A549 (cell line): ENCODE results near the gene MGAT5B. TPM values are rescaled to one million over a fixed set of nuclear protein-coding genes. Genes with fewer than 3 reads are reported as not detected.

ENCODE experiments used
- ATAC-seq, 2 experiments: fragments of 200-7000 bp in 1 of 2; fragments of >200 bp in 1 of 2; cut with Nextera tagmentation in 1 of 2; cut with Tn5 transposase in 1 of 2; 3 replicates each; pipeline versions ENCODE4 v1.8.0 to v1.9.1; 2018 to 2020; ENCODE audit warnings: mild to moderate bottlenecking in 1 of 2, moderate library complexity in 1 of 2
- CTCF ChIA-PET: fragments of 300-600 bp; sonication (Branson Sonifier 250); formaldehyde crosslinking; extraction: SDS; loops from one replicate; lab custom pipeline; 2021; ENCODE audit warnings: antibody characterized with exemption, inconsistent platforms; lab: Yijun Ruan, JAX
- POLR2A ChIA-PET: fragments of 350-600 bp; formaldehyde crosslinking; extraction: SDS; loops from one replicate; lab custom pipeline; 2021; ENCODE audit warnings: antibody characterized with exemption, inconsistent platforms; lab: Yijun Ruan, JAX
- DNase-seq, 2 experiments: peaks; one replicate each; pipeline versions ENCODE4 v3.0.0 to v3.0.0-alpha.2; 2011 to 2016; ENCODE audit warnings: low read depth in 1 of 2, low spot score in 1 of 2
- FAIRE-seq: peaks from 2 replicates; lab custom pipeline; 2011; peaks lifted over from hg19 to GRCh38; lab: Jason Lieb, UNC
- H3K27ac ChIP-seq, 2 experiments: fragments of >200 bp; sonication (Bioruptor Twin); formaldehyde crosslinking; 3 replicates each; pipeline ENCODE4 v1.5.1; 2016 to 2017
- H3K4me1 ChIP-seq: fragments of >200 bp; sonication (Bioruptor Twin); formaldehyde crosslinking; 3 replicates; pipeline ENCODE4 v1.6.1; 2016
- H3K4me2 ChIP-seq: fragments of >200 bp; sonication (Bioruptor Twin); formaldehyde crosslinking; 3 replicates; pipeline ENCODE4 v1.6.1; 2016
- H3K4me3 ChIP-seq: fragments of >200 bp; sonication (Bioruptor Twin); formaldehyde crosslinking; 3 replicates; pipeline ENCODE4 v1.5.1; 2016
- H3K9me3 ChIP-seq: fragments of >200 bp; sonication (Bioruptor Twin); formaldehyde crosslinking; 3 replicates; pipeline ENCODE4 v1.6.1; 2016
- BCL3 ChIP-seq: fragments of >200 bp; sonication (Bioruptor Twin); formaldehyde crosslinking; IDR thresholded peaks from 3 replicates; pipeline ENCODE4 v1.6.1; 2016
- CBX2 ChIP-seq: fragments of 200-600 bp; sonication (generic); IDR thresholded peaks from 2 replicates; pipeline ENCODE4 v1.6.1; 2016; ENCODE audit warnings: low read depth, mild to moderate bottlenecking, borderline replicate concordance
- CBX8 ChIP-seq: fragments of 200-600 bp; sonication (generic); IDR thresholded peaks from 2 replicates; pipeline ENCODE4 v1.6.1; 2016
- CHD4 ChIP-seq: fragments of 200-600 bp; sonication (generic); IDR thresholded peaks from 2 replicates; pipeline ENCODE4 v1.6.1; 2016; ENCODE audit warnings: antibody characterized with exemption, mild to moderate bottlenecking, borderline replicate concordance
- E2F6 ChIP-seq: IDR thresholded peaks from 2 replicates; pipeline ENCODE4 v1.6.1; 2012; ENCODE audit warnings: low read depth, borderline replicate concordance
- ELK1 ChIP-seq: fragments of 150-350 bp; IDR thresholded peaks from 2 replicates; pipeline ENCODE4 v1.6.1; 2014; ENCODE audit warnings: low read depth, mild to moderate bottlenecking, low read length
- EP300 ChIP-seq, 2 experiments: fragments of >200 bp; sonication (Bioruptor Twin); formaldehyde crosslinking; IDR thresholded peaks; 2 replicates in 1 of 2; 3 replicates in 1 of 2; pipeline ENCODE4 v1.6.1; 2016 to 2017
- ESRRA ChIP-seq: fragments of 150-350 bp; IDR thresholded peaks from 2 replicates; pipeline ENCODE4 v1.6.1; 2014; ENCODE audit warnings: mild to moderate bottlenecking, low read length, borderline replicate concordance
- FOSL2 ChIP-seq, 2 experiments: fragments of 450-650 bp in 1 of 2; fragments of >200 bp in 1 of 2; sonication (Bioruptor Twin) in 1 of 2; formaldehyde crosslinking; IDR thresholded peaks; 2 replicates each; pipeline versions ENCODE4 v1.5.0 to v1.6.1; 2016 to 2020; ENCODE audit warnings: mild to moderate bottlenecking in 1 of 2, moderate library complexity in 1 of 2
- GATA3 ChIP-seq: IDR thresholded peaks from 2 replicates; pipeline ENCODE4 v1.6.1; 2012; ENCODE audit warnings: borderline replicate concordance
- HDAC2 ChIP-seq: fragments of 200-600 bp; sonication (generic); IDR thresholded peaks from 2 replicates; pipeline ENCODE4 v1.6.1; 2016
- HES2 ChIP-seq: fragments of >200 bp; sonication (Bioruptor Twin); formaldehyde crosslinking; IDR thresholded peaks from 2 replicates; pipeline ENCODE4 v1.6.1; 2016
- HOXA7 ChIP-seq: fragments of 250-450 bp; sonication (Bioruptor Pico); IDR thresholded peaks from 2 replicates; pipeline ENCODE4 v1.5.0; 2020; ENCODE audit warnings: mild to moderate bottlenecking, moderate library complexity
- HOXB13 ChIP-seq: fragments of 250-450 bp; sonication (Bioruptor Pico); IDR thresholded peaks from 2 replicates; pipeline ENCODE4 v1.5.0; 2020; ENCODE audit warnings: low read depth, mild to moderate bottlenecking, moderate library complexity
- HOXB5 ChIP-seq: fragments of 250-450 bp; sonication (Bioruptor Pico); IDR thresholded peaks from 2 replicates; pipeline ENCODE4 v1.5.0; 2020; ENCODE audit warnings: mild to moderate bottlenecking, moderate library complexity
- JUN ChIP-seq, 2 experiments: fragments of >200 bp; sonication (Bioruptor Twin); formaldehyde crosslinking; IDR thresholded peaks; 2 replicates in 1 of 2; 3 replicates in 1 of 2; pipeline ENCODE4 v1.6.1; 2016 to 2017
- JUNB ChIP-seq: fragments of >200 bp; sonication (Bioruptor Twin); formaldehyde crosslinking; IDR thresholded peaks from 2 replicates; pipeline ENCODE4 v1.6.1; 2016
- MAX ChIP-seq: IDR thresholded peaks from 2 replicates; pipeline ENCODE4 v1.6.1; 2012
- NFE2L2 ChIP-seq: fragments of 150-350 bp; conservative IDR thresholded peaks from 2 replicates; pipeline ENCODE4 v1.6.1; 2014; ENCODE audit warnings: low read length
- NR3C1 ChIP-seq: fragments of >200 bp; sonication (Bioruptor Twin); formaldehyde crosslinking; IDR thresholded peaks from 3 replicates; pipeline ENCODE4 v1.6.1; 2017
- PBX3 ChIP-seq: IDR thresholded peaks from 2 replicates; pipeline ENCODE4 v1.6.1; 2012
- PHF8 ChIP-seq: fragments of 200-600 bp; sonication (generic); IDR thresholded peaks from 2 replicates; pipeline ENCODE4 v1.6.1; 2016; ENCODE audit warnings: low read depth, mild to moderate bottlenecking, antibody characterized with exemption, moderate library complexity, borderline replicate concordance
- RAD21 ChIP-seq, 2 experiments: fragments of >200 bp in 1 of 2; sonication (Bioruptor Twin) in 1 of 2; formaldehyde crosslinking in 1 of 2; IDR thresholded peaks in 1 of 2; conservative IDR thresholded peaks in 1 of 2; 2 replicates in 1 of 2; 3 replicates in 1 of 2; pipeline ENCODE4 v1.6.1; 2012 to 2018; ENCODE audit warnings: inconsistent platforms in 1 of 2
- RARB ChIP-seq: fragments of 250-450 bp; sonication (Bioruptor Pico); IDR thresholded peaks from 2 replicates; pipeline ENCODE4 v1.8.0; 2021; ENCODE audit warnings: mild to moderate bottlenecking, moderate library complexity
- RFX5 ChIP-seq: fragments of 450-650 bp; IDR thresholded peaks from 2 replicates; pipeline ENCODE4 v1.7.1; 2014; ENCODE audit warnings: antibody characterized with exemption, mild to moderate bottlenecking, moderate library complexity
- SMC3 ChIP-seq: fragments of >200 bp; sonication (Bioruptor Twin); formaldehyde crosslinking; IDR thresholded peaks from 3 replicates; pipeline ENCODE4 v1.6.1; 2018; ENCODE audit warnings: inconsistent platforms
- SREBF2 ChIP-seq: fragments of 450-650 bp; IDR thresholded peaks from 2 replicates; pipeline ENCODE4 v1.6.1; 2014; ENCODE audit warnings: mild to moderate bottlenecking, moderate library complexity
- TFCP2L1 ChIP-seq: fragments of 250-450 bp; sonication (Bioruptor Pico); IDR thresholded peaks from 2 replicates; pipeline ENCODE4 v1.5.0; 2021; ENCODE audit warnings: mild to moderate bottlenecking
- ZC3H11A ChIP-seq: fragments of 450-650 bp; IDR thresholded peaks from 2 replicates; pipeline ENCODE4 v1.6.1; 2014; ENCODE audit warnings: antibody characterized with exemption, mild to moderate bottlenecking
- ZFP36 ChIP-seq: fragments of 450-650 bp; IDR thresholded peaks from 2 replicates; pipeline ENCODE4 v1.6.1; 2014; ENCODE audit warnings: borderline replicate concordance; ENCODE audit not compliant: partially characterized antibody
- WGBS: methylation state at CpG from one replicate; pipeline ENCODE4 v1.1.6; 2017; ENCODE audit errors: missing lambda C conversion rate; 5-methylcytosine and 5-hydroxymethylcytosine counted together
- polyA plus RNA-seq, 4 experiments: library from polyadenylated mRNA; depleted of rRNA in 3 of 4; stranded (reverse); fragments of >200 nt; fragmentation: RNase III in 1 of 4; extraction: RNeasy Plus Mini Kit Qiagen cat#74134 plus additional on column Dnase treatment in 1 of 4; gene quantifications; 2 replicates in 3 of 4; 3 replicates in 1 of 4; pipeline ENCODE4 v1.2.3, GENCODE V29; 2011 to 2017

The MGAT5B gene
- polyA plus RNA-seq, 2 of the 4 experiments (the other 2 are of a cell fraction) = 7.6 to 22.8 TPM

GRCh38 chr17:76872221-76872873 lies 4.1 kb downstream of the MGAT5B start:
- H3K9me3 ChIP-seq = peaks cover 12% of the 10 kb centered on the region
- peak overlapping the region; percentile 87 for H3K4me2 ChIP-seq
- peaks cover 54% of the 10 kb centered on the region for H3K4me1 ChIP-seq
- H3K4me3 ChIP-seq = 0 out of 3 replicates have a peak overlapping the region, but pooled peaks have one; percentile 13
- H3K27ac ChIP-seq = peak overlapping the region; percentile 93 to 97
- ChIA-PET CTCF (interaction anchor here (0.6 to 10.2 kb wide), 10 partner anchors 9 to 297 kb away, joined by 3 to 776 read pairs (median 4); no protein-coding TSS in a partner anchor), POLR2A (interaction anchor here (0.5 to 1.8 kb wide), 5 partner anchors 12 to 1720 kb away, joined by 4 to 12 read pairs (median 7); no protein-coding TSS in a partner anchor)
- DNase-seq = peak; percentile 89 to 92
- peak; percentile 61 to 75 for ATAC-seq
- whole genome bisulfite sequencing = 48% methylated on average over 14 of the region's 14 CpGs
- TF ChIP-seq HOXB13 (CRISPR knock-in tag) (0 out of 2 replicates have a peak, but pooled peaks have one; percentile 14), ESRRA (no peak), HDAC2 (no peak), RAD21 (conservative IDR thresholded peaks at IDR 0.05 in 1 of 2, IDR thresholded peaks at IDR 0.05 in 1 of 2) (peak in 1 of 2 experiments; percentile 27; a peak in 2 of 5 replicates), NFE2L2 (no peak), MAX (peak; percentile 94), JUN (IDR thresholded peaks at IDR 0.05) (peak; percentile 62 to 64; a peak in 3 of 5 replicates), FOSL2 (IDR thresholded peaks at IDR 0.05) (peak; percentile 29; the same call in 1 of the 2 replicates), FOSL2 (CRISPR knock-in tag; IDR thresholded peaks at IDR 0.05) (peak; percentile 79), EP300 (IDR thresholded peaks at IDR 0.05) (peak; percentile 53 to 79; a peak in 3 of 5 replicates), E2F6 (peak; percentile 66; the same call in 1 of the 2 replicates), ZC3H11A (no peak), ZFP36 (no peak), JUNB (peak; percentile 70; the same call in 1 of the 2 replicates), HOXB5 (peak; percentile 88), GATA3 (peak; percentile 73), HOXA7 (CRISPR knock-in tag) (peak; percentile 43; the same call in 1 of the 2 replicates), RARB (CRISPR knock-in tag) (no peak), SREBF2 (no peak), PBX3 (peak; percentile 23; the same call in 1 of the 2 replicates), TFCP2L1 (CRISPR knock-in tag) (0 out of 2 replicates have a peak, but pooled peaks have one; percentile 51)
- FAIRE-seq = peak; percentile 77

GRCh38 chr17:76872874-76873221 lies 4.6 kb downstream of the MGAT5B start:
- no peak for DNase-seq
- Histone ChIP-seq H3K4me1 (peaks cover 49% of the 10 kb centered on the region), H3K4me3 (peak overlapping the region; percentile 13; the same call in 1 of the 3 replicates), H3K9me3 (peaks cover 12% of the 10 kb centered on the region), H3K4me2 (peak overlapping the region; percentile 87), H3K27ac (peak overlapping the region; percentile 93 to 97)
- ATAC-seq = no peak
- CTCF ChIA-PET = interaction anchor here (0.9 to 10.2 kb wide), 8 partner anchors 8 to 297 kb away, joined by 3 to 776 read pairs (median 4); no protein-coding TSS in a partner anchor
- WGBS = 81% methylated on average over 9 of the region's 9 CpGs
- POLR2A ChIA-PET = interaction anchor here (0.5 to 1.8 kb wide), 4 partner anchors 15 to 1719 kb away, joined by 4 to 12 read pairs (median 6); no protein-coding TSS in a partner anchor
- FAIRE-seq = no peak
- TF ChIP-seq ELK1 = no peak
- no peak for TF ChIP-seq SMC3
- no peak for TF ChIP-seq E2F6
- TF ChIP-seq PHF8 = no peak
- no peak for TF ChIP-seq BCL3
- no peak for TF ChIP-seq CHD4
- no peak for TF ChIP-seq MAX
- TF ChIP-seq RFX5 = no peak
- no peak for TF ChIP-seq CBX8
- no peak for TF ChIP-seq HES2
- no peak for TF ChIP-seq CBX2
- no peak for TF ChIP-seq TFCP2L1 (CRISPR knock-in tag)
- TF ChIP-seq ZC3H11A = no peak
- TF ChIP-seq FOSL2 (IDR thresholded peaks at IDR 0.05) = no peak
- no peak for TF ChIP-seq FOSL2 (CRISPR knock-in tag; IDR thresholded peaks at IDR 0.05)
- TF ChIP-seq ESRRA = no peak
- TF ChIP-seq JUN (IDR thresholded peaks at IDR 0.05) = no peak; a peak in 1 of 5 replicates
- TF ChIP-seq NR3C1 = no peak
